CD4-positive, alpha-beta T cell (primary cell): ENCODE data around the gene ACOT6. TPM values are rescaled to one million over a fixed set of nuclear protein-coding genes. Genes with fewer than 3 reads are reported as not detected.
"Not testable (repeated sequence)": the region's sequence is repeated elsewhere in the genome, so short reads cannot be mapped to it uniquely, and the experiment has no call there.

ENCODE experiments used
- ATAC-seq: fragments of 200-7000 bp; cut with Tn5 transposase; one replicate; pipeline ENCODE4 v1.10.0; 2022; ENCODE audit warnings: mild to moderate bottlenecking; ENCODE audit not compliant: poor library complexity
- CTCF ChIA-PET: fragments of 350-600 bp; sonication (Branson Sonifier 250); formaldehyde crosslinking; loops from one replicate; lab custom pipeline; 2021; ENCODE audit warnings: antibody characterized with exemption, inconsistent platforms; lab: Charles Lee
- POLR2A ChIA-PET: fragments of 350-600 bp; sonication (Branson Sonifier 250); formaldehyde crosslinking; loops from one replicate; lab custom pipeline; 2021; ENCODE audit warnings: antibody characterized with exemption, inconsistent platforms; lab: Charles Lee
- DNase-seq, 14 experiments: peaks; one replicate each; pipeline ENCODE4 v3.0.0-alpha.2; 2013 to 2020; ENCODE audit warnings: mixed read lengths in 2 of 14
- H3K27ac ChIP-seq, 2 donors: one replicate each; pipeline versions ENCODE4 v1.5.1 to v1.7.0; 2013; ENCODE audit warnings: low read length in 2 of 2, low read depth in 1 of 2, mild to moderate bottlenecking in 1 of 2
- H3K27me3 ChIP-seq, 2 experiments: 1 replicate in 1 of 2; 2 replicates in 1 of 2; pipeline versions ENCODE4 v1.6.1 to v1.7.0; 2013; ENCODE audit warnings: low read length in 2 of 2, control low read depth in 1 of 2, mild to moderate bottlenecking in 1 of 2, moderate library complexity in 1 of 2; ENCODE audit not compliant: insufficient read depth in 2 of 2, control insufficient read depth in 1 of 2
- H3K36me3 ChIP-seq: one replicate; pipeline ENCODE4 v1.6.1; 2013; ENCODE audit warnings: low read length, control low read depth; ENCODE audit not compliant: insufficient read depth
- H3K4me1 ChIP-seq: one replicate; pipeline ENCODE4 v1.6.1; 2013; ENCODE audit warnings: low read length, control low read depth; ENCODE audit not compliant: insufficient read depth
- H3K4me3 ChIP-seq: one replicate; pipeline ENCODE4 v1.5.1; 2013; ENCODE audit warnings: mild to moderate bottlenecking, low read length, moderate library complexity
- H3K9me3 ChIP-seq, 2 experiments: 1 replicate in 1 of 2; 2 replicates in 1 of 2; pipeline versions ENCODE4 v1.6.1 to v1.7.0; 2013; ENCODE audit warnings: low read length in 2 of 2, mild to moderate bottlenecking in 2 of 2, control low read depth in 1 of 2, moderate library complexity in 1 of 2; ENCODE audit not compliant: control insufficient read depth in 1 of 2, insufficient read depth in 1 of 2
- H3K27ac Mint-ChIP-seq: one replicate; pipeline ENCODE4 v1.8.0; 2020; ENCODE audit warnings: mixed read lengths
- H3K27me3 Mint-ChIP-seq: one replicate; pipeline ENCODE4 v1.8.0; 2021; ENCODE audit warnings: mixed read lengths
- H3K36me3 Mint-ChIP-seq: one replicate; pipeline ENCODE4 v1.8.0; 2021; ENCODE audit warnings: low read depth, mixed read lengths
- H3K4me1 Mint-ChIP-seq: one replicate; pipeline ENCODE4 v1.8.0; 2021; ENCODE audit warnings: low read depth, mixed read lengths
- H3K4me3 Mint-ChIP-seq: one replicate; pipeline ENCODE4 v1.8.0; 2020; ENCODE audit warnings: mild to moderate bottlenecking, mixed read lengths
- H3K9me3 Mint-ChIP-seq: one replicate; pipeline ENCODE4 v1.8.0; 2020; ENCODE audit warnings: mixed read lengths
- CTCF ChIP-seq: fragments of 200-600 bp; IDR thresholded peaks from one replicate; pipeline ENCODE4 v1.8.0; 2022; ENCODE audit warnings: antibody characterized with exemption, mild to moderate bottlenecking
- intact Hi-C, 2 experiments: fragments of 100-400 bp; cut with DNase I in 1 of 2; cut with micrococcal nuclease in 1 of 2; formaldehyde crosslinking; loops; one replicate each; pipeline versions ENCODE4 v1.15.1 to v1.9.0; 2023 to 2025; cut with DNase I, micrococcal nuclease
- polyA plus RNA-seq, 2 donors: library from polyadenylated mRNA; unstranded; fragments of 120-200 nt; gene quantifications; one replicate each; pipeline ENCODE4 v1.2.1, GENCODE V29; 2013
- total RNA-seq, 174 experiments: library from RNA in 2 of 174; stranded (reverse) in 2 of 174; gene quantifications; one replicate each; pipeline ENCODE4 v1.2.3 and lab custom pipeline; 2021 to 2026

ACOT6 gene, protein sequence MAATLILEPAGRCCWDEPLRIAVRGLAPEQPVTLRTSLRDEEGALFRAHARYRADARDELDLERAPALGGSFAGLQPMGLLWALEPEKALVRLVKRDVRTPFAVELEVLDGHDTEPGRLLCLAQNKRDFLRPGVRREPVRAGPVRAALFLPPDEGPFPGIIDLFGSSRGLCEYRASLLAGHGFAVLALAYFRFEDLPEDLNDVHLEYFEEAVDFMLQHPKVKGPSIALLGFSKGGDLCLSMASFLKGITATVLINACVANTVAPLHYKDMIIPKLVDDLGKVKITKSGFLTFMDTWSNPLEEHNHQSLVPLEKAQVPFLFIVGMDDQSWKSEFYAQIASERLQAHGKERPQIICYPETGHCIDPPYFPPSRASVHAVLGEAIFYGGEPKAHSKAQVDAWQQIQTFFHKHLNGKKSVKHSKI
- total RNA-seq = not detected
- polyA plus RNA-seq (2013, experiment 1 of 2) = not detected
- not detected for polyA plus RNA-seq (2013, experiment 2 of 2)
- 0 to 0.26 (median 0) reads per million in 172 experiments for total RNA-seq (lab: John Stamatoyannopoulos, UW)

DNA sequence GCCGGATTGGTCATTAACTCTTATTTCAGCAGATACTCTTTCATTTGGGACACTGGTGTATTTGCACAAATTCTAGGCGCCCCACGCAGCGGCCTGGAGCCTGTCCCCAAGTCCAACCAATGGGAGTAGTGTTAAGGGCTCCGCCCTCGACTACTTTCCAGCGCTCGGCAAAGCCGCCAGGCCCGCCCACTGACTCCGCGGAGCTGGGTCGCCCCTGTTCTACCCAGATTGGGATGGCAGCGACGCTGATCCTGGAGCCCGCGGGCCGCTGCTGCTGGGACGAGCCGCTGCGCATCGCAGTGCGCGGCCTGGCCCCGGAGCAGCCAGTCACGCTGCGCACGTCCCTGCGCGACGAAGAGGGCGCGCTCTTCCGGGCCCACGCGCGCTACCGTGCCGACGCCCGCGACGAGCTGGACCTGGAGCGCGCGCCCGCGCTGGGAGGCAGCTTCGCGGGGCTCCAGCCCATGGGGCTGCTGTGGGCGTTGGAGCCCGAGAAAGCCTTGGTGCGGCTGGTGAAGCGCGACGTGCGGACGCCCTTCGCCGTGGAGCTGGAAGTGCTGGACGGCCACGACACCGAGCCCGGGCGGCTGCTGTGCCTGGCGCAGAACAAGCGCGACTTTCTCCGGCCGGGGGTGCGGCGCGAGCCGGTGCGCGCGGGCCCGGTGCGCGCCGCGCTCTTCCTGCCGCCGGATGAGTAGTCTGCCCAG, at the start of gene ACOT6:
Gene ACOT6 (plus strand): TSS at position 179 of the 707 bp plus-strand sequence. CDS start 55 bp downstream, at position 234.
- peak; percentile 89 for ATAC-seq
- Mint-ChIP-seq H3K36me3 (peaks cover 3% of the 10 kb centered on the region), H3K27ac (peak within 1 kb of the TSS; percentile 82), H3K9me3 (no peaks in the 10 kb centered on the region), H3K4me3 (peak within 1 kb of the TSS; percentile 91), H3K4me1 (peaks cover 7% of the 10 kb centered on the region), H3K27me3 (no peaks in the 10 kb centered on the region)
- Histone ChIP-seq H3K27ac (peak within 1 kb of the TSS; percentile 16 to 45), H3K9me3 (no peaks in the 10 kb centered on the region), H3K4me1 (peaks cover 10% of the 10 kb centered on the region), H3K4me3 (peak within 1 kb of the TSS; percentile 56), H3K36me3 (no peaks in the 10 kb centered on the region), H3K27me3 (no peaks in the 10 kb centered on the region)
- ChIA-PET CTCF (no interaction called here), POLR2A (interaction anchor here (0.7 to 3.0 kb wide), 32 partner anchors 12 to 584 kb away, joined by 3 to 90 read pairs (median 5); partner anchors contain the start of genes ACOT2, ACOT4, DNAL1 and NUMB)
- DNase-seq = peak; percentile 40 to 88 (median 60)
- intact Hi-C loops = loop anchor here (1.0 to 5.0 kb wide), 4 partner anchors 20 to 120 kb away; partner anchors contain the start of genes ACOT2 (in 2 of the 2) and RIOX1 (in 1 of the 2)
- TF ChIP-seq CTCF = no peak

DNA sequence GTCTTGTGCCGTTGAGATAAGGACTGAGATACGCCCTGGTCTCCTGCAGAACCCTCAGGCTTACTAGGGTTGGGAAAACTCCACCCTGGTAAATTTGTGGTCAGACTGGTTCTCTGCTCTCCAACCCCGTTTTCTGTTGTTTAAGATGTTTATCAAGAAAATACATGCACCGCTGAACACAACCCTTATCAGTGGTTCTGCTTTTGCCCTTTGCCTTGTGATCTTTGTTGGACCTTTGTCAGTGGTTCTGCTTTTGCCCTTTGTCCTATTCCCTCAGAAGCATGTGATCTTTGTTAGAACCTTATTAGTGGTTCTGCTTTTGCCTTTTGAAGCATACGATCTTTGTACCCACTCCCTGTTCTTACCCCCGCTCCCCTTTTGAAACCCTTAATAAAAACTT, 49.6 kb upstream of the ACOT6 start:
- CTCF ChIA-PET, H3K27me3 ChIP-seq, DNase-seq, H3K4me3 Mint-ChIP-seq, H3K27me3 Mint-ChIP-seq, H3K27ac Mint-ChIP-seq, H3K4me3 ChIP-seq, intact Hi-C loops, H3K27ac ChIP-seq, H3K36me3 ChIP-seq, POLR2A ChIA-PET, H3K9me3 Mint-ChIP-seq, ATAC-seq: not testable (repeated sequence)
- Histone ChIP-seq H3K9me3 (peaks cover 0 to 11% of the 10 kb centered on the region in 2 experiments), H3K4me1 (peaks cover 24% of the 10 kb centered on the region)
- Mint-ChIP-seq H3K4me1 (peaks cover 23% of the 10 kb centered on the region), H3K36me3 (peaks cover 29% of the 10 kb centered on the region)

- H3K36me3 ChIP-seq, H3K27me3 ChIP-seq, intact Hi-C loops, H3K9me3 ChIP-seq, H3K4me3 ChIP-seq, CTCF ChIA-PET, H3K9me3 Mint-ChIP-seq, H3K27ac ChIP-seq, H3K4me3 Mint-ChIP-seq, H3K27me3 Mint-ChIP-seq, ATAC-seq, DNase-seq, H3K27ac Mint-ChIP-seq: not testable (repeated sequence)
- POLR2A ChIA-PET = interaction anchor here (0.6 to 5.7 kb wide), 2 partner anchors 46 to 222 kb away, joined by 3 to 78 read pairs; partner anchors contain the start of gene ACOT6
- H3K4me1 ChIP-seq = peaks cover 51% of the 10 kb centered on the region
- Mint-ChIP-seq H3K4me1 (peaks cover 50% of the 10 kb centered on the region), H3K36me3 (peaks cover 52% of the 10 kb centered on the region)
These were observed 45.9 kb upstream of the ACOT6 start for GRCh38 chr14:73566431-73566830.

DNA sequence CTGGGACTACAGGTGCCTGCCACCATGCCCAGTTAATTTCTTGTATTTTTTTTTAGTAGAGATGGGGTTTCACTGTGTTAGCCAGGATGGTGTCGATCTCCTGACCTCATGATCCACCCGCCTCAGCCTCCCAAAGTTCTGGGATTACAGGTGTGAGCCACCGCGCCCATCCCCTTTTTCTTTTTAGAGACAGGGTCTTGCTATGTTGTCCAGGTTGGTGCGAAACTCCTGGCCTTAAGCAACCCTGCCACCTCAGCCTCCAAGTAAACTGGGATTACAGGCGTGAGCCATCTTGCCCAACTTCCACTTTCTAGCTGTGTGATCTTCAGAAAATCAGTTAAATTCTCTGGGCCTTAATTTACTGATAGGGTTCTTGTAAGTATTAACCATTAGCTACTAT, 45.4 kb upstream of the ACOT6 start:
- H3K4me3 ChIP-seq, intact Hi-C loops: not testable (repeated sequence)
- CTCF ChIA-PET = interaction anchor here (4.7 kb wide), 1 partner anchor 59 kb away, joined by 37 read pairs; no protein-coding TSS in a partner anchor

More for the DNA sequence above, 45.4 kb upstream of the ACOT6 start:
- H3K36me3 ChIP-seq, H3K27me3 Mint-ChIP-seq, H3K27me3 ChIP-seq, H3K9me3 ChIP-seq, H3K27ac ChIP-seq, DNase-seq, H3K9me3 Mint-ChIP-seq, ATAC-seq: not testable (repeated sequence)
- Mint-ChIP-seq H3K4me1 (peaks cover 50% of the 10 kb centered on the region), H3K4me3 (peak overlapping the region; percentile 97), H3K36me3 (peaks cover 49% of the 10 kb centered on the region), H3K27ac (peak overlapping the region; percentile 98)
- POLR2A ChIA-PET = interaction anchor here (4.4 to 5.7 kb wide), 2 partner anchors 46 to 75 kb away, joined by 78 to 88 read pairs; partner anchors contain the start of genes ACOT6 and RIOX1
- H3K4me1 ChIP-seq = peaks cover 51% of the 10 kb centered on the region
